GM12892 (cell line): Measurements from ENCODE around the gene FZR1.

Source experiments
- POLR2A ChIP-seq: IDR thresholded peaks from 2 replicates; pipeline ENCODE4 v1.6.1; 2011; ENCODE audit warnings: low read depth, low read length, control low read depth
- POLR2AphosphoS5 ChIP-seq: IDR thresholded peaks from 2 replicates; pipeline ENCODE4 v1.6.1; 2011; ENCODE audit warnings: low read depth, low read length, control low read depth

GRCh38 chr19:3468211-3468610 lies 37.9 kb upstream of the FZR1 start:
- TF ChIP-seq POLR2AphosphoS5, result no peak
- no peak for TF ChIP-seq POLR2A
